Peyer's patch (tissue), 4 donors: ENCODE results near the gene KLF12. TPM values are rescaled to one million over a fixed set of nuclear protein-coding genes. Genes with fewer than 3 reads are reported as not detected.

ENCODE experiments used
- DNase-seq, 3 donors: peaks; one replicate each; pipeline ENCODE4 v3.0.0-alpha.2; 2017 to 2019
- H3K27ac ChIP-seq, 4 donors: fragments of 200-600 bp; sonication (generic); one replicate each; pipeline ENCODE4 v1.5.1; 2016 to 2019
- H3K27me3 ChIP-seq, 2 donors: fragments of 200-600 bp; sonication (generic); one replicate each; pipeline ENCODE4 v1.5.1; 2019
- H3K36me3 ChIP-seq, 3 donors: fragments of 200-600 bp; sonication (generic); one replicate each; pipeline ENCODE4 v1.5.1; 2016 to 2019
- H3K4me1 ChIP-seq, 4 donors: fragments of 200-600 bp; sonication (generic); one replicate each; pipeline ENCODE4 v1.5.1; 2016 to 2019
- H3K4me3 ChIP-seq, 4 donors: fragments of 200-600 bp; sonication (generic); 1 replicate in 3 of 4; 2 replicates in 1 of 4; pipeline ENCODE4 v1.5.1; 2016 to 2019; ENCODE audit warnings: mild to moderate bottlenecking in 1 of 4
- H3K9me3 ChIP-seq, 4 donors: fragments of 200-600 bp; sonication (generic); one replicate each; pipeline ENCODE4 v1.5.1; 2016 to 2019; ENCODE audit warnings: mild to moderate bottlenecking in 1 of 4
- POLR2A ChIP-seq, 2 donors: fragments of 450-650 bp; IDR thresholded peaks; one replicate each; pipeline ENCODE4 v1.5.1; 2017; ENCODE audit warnings: antibody characterized with exemption in 2 of 2, mild to moderate bottlenecking in 2 of 2, moderate library complexity in 2 of 2
- total RNA-seq, 4 donors: library from RNA; depleted of rRNA; stranded (reverse); fragments of >200 nt; gene quantifications; one replicate each; pipeline ENCODE4 v1.1.0, GENCODE V29; 2016
- TF ChIP-seq, protein P1 (sequence below), 6 experiments: fragments of 450-650 bp in 4 of 6; fragments of 200-600 bp in 2 of 6; sonication (generic) in 1 of 6; IDR thresholded peaks; one replicate each; pipeline ENCODE4 v1.5.1; 2017 to 2019; ENCODE audit warnings: antibody characterized with exemption in 6 of 6, mild to moderate bottlenecking in 3 of 6, moderate library complexity in 1 of 6

The KLF12 gene
- total RNA-seq, 4 donors from 2014 or later: 1.4 to 23.1 (median 2.7) TPM

GRCh38 chr13:74090397-74090796 lies 43.8 kb downstream of the KLF12 start:
- Histone ChIP-seq H3K9me3 (no peaks in the 10 kb centered on the region), H3K27me3 (no peaks in the 10 kb centered on the region), H3K27ac (peak overlapping the region in 1 of 4 donors; percentile 10), H3K4me3 (no peak overlapping the region), H3K36me3 (no peaks in the 10 kb centered on the region), H3K4me1 (no peaks in the 10 kb centered on the region)
- no peak for TF ChIP-seq POLR2A (IDR thresholded peaks at IDR 0.05)
- TF ChIP-seq, protein P1, sequence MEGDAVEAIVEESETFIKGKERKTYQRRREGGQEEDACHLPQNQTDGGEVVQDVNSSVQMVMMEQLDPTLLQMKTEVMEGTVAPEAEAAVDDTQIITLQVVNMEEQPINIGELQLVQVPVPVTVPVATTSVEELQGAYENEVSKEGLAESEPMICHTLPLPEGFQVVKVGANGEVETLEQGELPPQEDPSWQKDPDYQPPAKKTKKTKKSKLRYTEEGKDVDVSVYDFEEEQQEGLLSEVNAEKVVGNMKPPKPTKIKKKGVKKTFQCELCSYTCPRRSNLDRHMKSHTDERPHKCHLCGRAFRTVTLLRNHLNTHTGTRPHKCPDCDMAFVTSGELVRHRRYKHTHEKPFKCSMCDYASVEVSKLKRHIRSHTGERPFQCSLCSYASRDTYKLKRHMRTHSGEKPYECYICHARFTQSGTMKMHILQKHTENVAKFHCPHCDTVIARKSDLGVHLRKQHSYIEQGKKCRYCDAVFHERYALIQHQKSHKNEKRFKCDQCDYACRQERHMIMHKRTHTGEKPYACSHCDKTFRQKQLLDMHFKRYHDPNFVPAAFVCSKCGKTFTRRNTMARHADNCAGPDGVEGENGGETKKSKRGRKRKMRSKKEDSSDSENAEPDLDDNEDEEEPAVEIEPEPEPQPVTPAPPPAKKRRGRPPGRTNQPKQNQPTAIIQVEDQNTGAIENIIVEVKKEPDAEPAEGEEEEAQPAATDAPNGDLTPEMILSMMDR (IDR thresholded peaks at IDR 0.05): no peak
- DNase-seq: no peak

- Histone ChIP-seq H3K36me3 (no peaks in the 10 kb centered on the region), H3K27ac (no peak overlapping the region), H3K27me3 (no peaks in the 10 kb centered on the region), H3K9me3 (no peaks in the 10 kb centered on the region), H3K4me1 (no peaks in the 10 kb centered on the region), H3K4me3 (no peak overlapping the region)
- TF ChIP-seq, protein P1 (IDR thresholded peaks at IDR 0.05): no peak
- no peak for TF ChIP-seq POLR2A (IDR thresholded peaks at IDR 0.05)
- no peak for DNase-seq
Observed at GRCh38 chr13:74087357-74087756, 46.8 kb downstream of the KLF12 start.
